RWPE2 (cell line): ENCODE data around the gene ACSM5.

Experiments
- ATAC-seq: fragments of 200-7000 bp; cut with Tn5 transposase; 3 replicates; pipeline ENCODE4 v1.9.1; 2021; ENCODE audit warnings: low read depth
- DNase-seq: peaks from one replicate; pipeline ENCODE4 v3.0.0-alpha.2; 2020; ENCODE audit warnings: low spot score
- H3K27ac ChIP-seq: fragments of 450-650 bp; 2 replicates; pipeline ENCODE4 v1.5.1; 2017; ENCODE audit warnings: mild to moderate bottlenecking; ENCODE audit not compliant: poor library complexity, severe bottlenecking
- H3K27me3 ChIP-seq: fragments of 250-450 bp; sonication (Bioruptor Pico); 2 replicates; pipeline ENCODE4 v1.5.1; 2021; ENCODE audit warnings: mild to moderate bottlenecking, moderate library complexity; ENCODE audit not compliant: insufficient read depth, poor library complexity, severe bottlenecking
- H3K36me3 ChIP-seq: fragments of 250-450 bp; sonication (Bioruptor Pico); 2 replicates; pipeline ENCODE4 v1.5.1; 2020; ENCODE audit warnings: low read depth, mild to moderate bottlenecking, moderate library complexity
- H3K4me1 ChIP-seq: fragments of 250-450 bp; sonication (Bioruptor Pico); 2 replicates; pipeline ENCODE4 v1.5.1; 2021; ENCODE audit warnings: mild to moderate bottlenecking, moderate library complexity; ENCODE audit not compliant: insufficient read depth, poor library complexity, severe bottlenecking
- H3K4me3 ChIP-seq: fragments of 250-450 bp; sonication (Bioruptor Pico); 2 replicates; pipeline ENCODE4 v1.5.1; 2021; ENCODE audit warnings: mild to moderate bottlenecking, moderate library complexity; ENCODE audit not compliant: severe bottlenecking
- H3K9me3 ChIP-seq: fragments of 250-450 bp; sonication (Bioruptor Pico); 2 replicates; pipeline ENCODE4 v1.5.1; 2021; ENCODE audit warnings: mild to moderate bottlenecking, moderate library complexity; ENCODE audit not compliant: severe bottlenecking
- TF ChIP-seq, protein P1 (sequence below): fragments of 450-650 bp; IDR thresholded peaks from one replicate; pipeline ENCODE4 v1.5.1; 2017; ENCODE audit warnings: mild to moderate bottlenecking, moderate library complexity; ENCODE audit not compliant: poor library complexity, severe bottlenecking

The ACSM5 gene, protein sequence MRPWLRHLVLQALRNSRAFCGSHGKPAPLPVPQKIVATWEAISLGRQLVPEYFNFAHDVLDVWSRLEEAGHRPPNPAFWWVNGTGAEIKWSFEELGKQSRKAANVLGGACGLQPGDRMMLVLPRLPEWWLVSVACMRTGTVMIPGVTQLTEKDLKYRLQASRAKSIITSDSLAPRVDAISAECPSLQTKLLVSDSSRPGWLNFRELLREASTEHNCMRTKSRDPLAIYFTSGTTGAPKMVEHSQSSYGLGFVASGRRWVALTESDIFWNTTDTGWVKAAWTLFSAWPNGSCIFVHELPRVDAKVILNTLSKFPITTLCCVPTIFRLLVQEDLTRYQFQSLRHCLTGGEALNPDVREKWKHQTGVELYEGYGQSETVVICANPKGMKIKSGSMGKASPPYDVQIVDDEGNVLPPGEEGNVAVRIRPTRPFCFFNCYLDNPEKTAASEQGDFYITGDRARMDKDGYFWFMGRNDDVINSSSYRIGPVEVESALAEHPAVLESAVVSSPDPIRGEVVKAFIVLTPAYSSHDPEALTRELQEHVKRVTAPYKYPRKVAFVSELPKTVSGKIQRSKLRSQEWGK

DNA sequence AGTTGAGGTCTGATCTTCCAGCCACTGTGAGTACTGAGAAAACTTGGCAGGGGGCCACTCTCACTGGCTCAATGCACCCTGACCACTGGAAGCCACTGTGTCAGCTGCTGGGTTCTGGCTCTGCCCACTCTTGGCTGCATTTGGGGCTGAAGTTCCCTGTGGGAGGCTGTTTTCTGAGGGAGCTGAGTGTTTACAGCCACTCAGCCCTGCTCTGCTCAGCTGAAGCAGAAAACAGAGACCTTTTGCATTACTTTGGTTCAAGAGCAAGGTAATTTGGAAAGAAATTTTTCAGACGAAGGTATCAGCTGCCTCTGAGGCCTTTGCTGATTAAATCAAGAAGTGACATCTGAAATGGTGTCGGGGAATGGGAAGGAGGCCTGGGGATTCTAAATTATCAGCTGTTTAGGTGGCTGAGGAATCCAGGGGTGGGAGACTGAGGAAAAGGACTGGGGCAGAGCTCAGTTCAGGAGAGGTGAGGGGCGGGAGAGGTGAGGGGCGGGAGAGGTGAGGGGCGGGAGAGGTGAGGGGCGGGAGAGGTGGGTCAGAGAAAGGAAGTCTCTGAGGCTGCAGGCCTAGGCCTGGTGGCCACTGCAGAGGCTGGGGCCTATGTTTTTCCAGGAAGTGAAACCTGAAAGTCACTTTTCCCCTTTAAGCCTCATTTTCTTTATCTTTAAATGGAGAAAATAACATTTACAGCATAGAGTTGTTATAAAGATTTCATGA, at the start of gene ACSM5:
Gene ACSM5, plus strand, starts transcription at position 137 of the 723 bp plus-strand sequence. CDS start 1,951 bp downstream, outside the sequence.
- TF ChIP-seq, protein P1, sequence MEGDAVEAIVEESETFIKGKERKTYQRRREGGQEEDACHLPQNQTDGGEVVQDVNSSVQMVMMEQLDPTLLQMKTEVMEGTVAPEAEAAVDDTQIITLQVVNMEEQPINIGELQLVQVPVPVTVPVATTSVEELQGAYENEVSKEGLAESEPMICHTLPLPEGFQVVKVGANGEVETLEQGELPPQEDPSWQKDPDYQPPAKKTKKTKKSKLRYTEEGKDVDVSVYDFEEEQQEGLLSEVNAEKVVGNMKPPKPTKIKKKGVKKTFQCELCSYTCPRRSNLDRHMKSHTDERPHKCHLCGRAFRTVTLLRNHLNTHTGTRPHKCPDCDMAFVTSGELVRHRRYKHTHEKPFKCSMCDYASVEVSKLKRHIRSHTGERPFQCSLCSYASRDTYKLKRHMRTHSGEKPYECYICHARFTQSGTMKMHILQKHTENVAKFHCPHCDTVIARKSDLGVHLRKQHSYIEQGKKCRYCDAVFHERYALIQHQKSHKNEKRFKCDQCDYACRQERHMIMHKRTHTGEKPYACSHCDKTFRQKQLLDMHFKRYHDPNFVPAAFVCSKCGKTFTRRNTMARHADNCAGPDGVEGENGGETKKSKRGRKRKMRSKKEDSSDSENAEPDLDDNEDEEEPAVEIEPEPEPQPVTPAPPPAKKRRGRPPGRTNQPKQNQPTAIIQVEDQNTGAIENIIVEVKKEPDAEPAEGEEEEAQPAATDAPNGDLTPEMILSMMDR, result no peak
- H3K27me3 ChIP-seq, result no peaks in the 10 kb centered on the region
- no peaks in the 10 kb centered on the region for H3K4me1 ChIP-seq
- DNase-seq (no peak), ATAC-seq (no peak)
- no peak within 1 kb of the TSS for H3K4me3 ChIP-seq
- no peak within 1 kb of the TSS for H3K27ac ChIP-seq
- no peaks in the 10 kb centered on the region for H3K9me3 ChIP-seq
- H3K36me3 ChIP-seq, result no peaks in the 10 kb centered on the region

DNA sequence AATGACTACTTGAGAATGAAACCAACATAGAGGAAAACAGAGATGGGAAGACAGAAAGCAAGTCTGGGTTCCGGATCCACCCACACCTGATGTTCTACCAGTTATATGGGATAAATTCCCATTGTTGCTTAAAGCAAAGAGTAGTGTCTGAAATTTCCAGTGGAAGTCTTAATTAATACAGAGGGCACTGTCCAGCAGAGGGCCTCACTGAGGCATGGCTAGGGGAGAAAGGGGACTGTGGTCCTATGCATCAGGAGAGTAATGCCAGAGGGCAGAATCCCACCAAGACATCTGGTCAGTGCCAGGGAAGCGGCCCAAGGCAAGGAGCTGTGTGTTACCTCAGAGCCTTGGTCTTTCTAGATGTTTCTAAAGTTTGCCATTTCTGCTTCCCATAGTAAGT, 49.3 kb upstream of the ACSM5 start:
- Histone ChIP-seq H3K4me1 (no peaks in the 10 kb centered on the region), H3K4me3 (no peak overlapping the region), H3K36me3 (no peaks in the 10 kb centered on the region), H3K27me3 (peaks cover 13% of the 10 kb centered on the region), H3K9me3 (no peaks in the 10 kb centered on the region), H3K27ac (no peak overlapping the region)
- ATAC-seq, result no peak
- no peak for DNase-seq
- TF ChIP-seq, protein P1, result no peak

DNA sequence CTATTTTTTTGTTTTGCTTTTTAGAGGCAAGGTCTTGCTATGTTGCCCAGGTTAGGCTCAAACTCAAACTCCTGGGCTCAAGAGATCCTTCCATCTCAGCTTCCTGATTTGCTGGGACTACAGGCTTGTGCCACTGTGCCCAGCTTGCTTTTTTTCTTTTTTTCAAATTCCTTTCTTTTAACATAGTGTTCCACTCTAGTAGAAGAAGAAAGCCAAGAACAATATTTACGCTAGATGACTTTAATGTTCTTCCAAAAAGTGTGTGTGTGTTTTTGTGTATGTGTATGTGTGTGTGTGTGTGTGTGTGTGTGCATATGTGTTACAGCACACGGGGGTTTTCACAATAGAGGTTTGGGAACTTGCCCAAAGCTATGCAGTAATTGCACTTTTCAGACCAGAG, 46.1 kb upstream of the ACSM5 start:
- no peaks in the 10 kb centered on the region for H3K9me3 ChIP-seq
- ATAC-seq (no peak), DNase-seq (no peak)
- H3K27ac ChIP-seq, result no peak overlapping the region
- TF ChIP-seq, protein P1, result no peak
- H3K27me3 ChIP-seq, result peaks cover 8% of the 10 kb centered on the region
- no peaks in the 10 kb centered on the region for H3K36me3 ChIP-seq
- H3K4me3 ChIP-seq, result no peak overlapping the region
- no peaks in the 10 kb centered on the region for H3K4me1 ChIP-seq

DNA sequence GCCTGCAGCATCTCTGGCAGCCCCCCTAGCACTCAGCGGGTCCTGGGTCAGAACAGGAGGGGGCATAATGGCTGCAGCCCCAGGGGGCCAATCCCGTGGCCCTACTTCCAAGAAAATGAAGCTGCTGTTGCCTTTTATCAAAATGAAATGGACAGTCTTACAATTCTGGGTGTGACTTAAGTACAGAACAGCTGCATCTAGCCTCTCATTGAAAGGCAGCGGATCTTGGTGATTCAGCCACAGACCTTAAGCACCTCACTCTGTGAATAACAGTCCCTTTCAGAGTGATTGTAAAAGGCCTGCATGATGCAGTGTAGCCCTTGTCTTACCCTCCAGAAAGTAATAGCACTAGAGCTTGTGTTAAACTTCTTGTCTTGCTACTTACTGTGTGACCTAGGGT, 45.3 kb upstream of the ACSM5 start:
- TF ChIP-seq, protein P1, result no peak

More for the DNA sequence above, 45.3 kb upstream of the ACSM5 start:
- Histone ChIP-seq H3K4me1 (no peaks in the 10 kb centered on the region), H3K27ac (no peak overlapping the region), H3K9me3 (no peaks in the 10 kb centered on the region), H3K36me3 (no peaks in the 10 kb centered on the region), H3K27me3 (peaks cover 8% of the 10 kb centered on the region), H3K4me3 (no peak overlapping the region)
- ATAC-seq (no peak), DNase-seq (no peak)
